Lower leg skin (tissue), 3 donors: ENCODE measurements around the gene TGM5.

ENCODE experiments used
- POLR2A ChIP-seq, 2 donors: fragments of 450-650 bp; IDR thresholded peaks; one replicate each; pipeline ENCODE4 v1.6.1; 2016 to 2017; ENCODE audit warnings: antibody characterized with exemption in 2 of 2, mild to moderate bottlenecking in 1 of 2, moderate library complexity in 1 of 2
- TF ChIP-seq, protein P1 (sequence below), 3 donors: fragments of 450-650 bp; IDR thresholded peaks; one replicate each; pipeline ENCODE4 v1.5.1; 2016; ENCODE audit warnings: antibody characterized with exemption in 3 of 3, mild to moderate bottlenecking in 3 of 3, moderate library complexity in 2 of 3

DNA sequence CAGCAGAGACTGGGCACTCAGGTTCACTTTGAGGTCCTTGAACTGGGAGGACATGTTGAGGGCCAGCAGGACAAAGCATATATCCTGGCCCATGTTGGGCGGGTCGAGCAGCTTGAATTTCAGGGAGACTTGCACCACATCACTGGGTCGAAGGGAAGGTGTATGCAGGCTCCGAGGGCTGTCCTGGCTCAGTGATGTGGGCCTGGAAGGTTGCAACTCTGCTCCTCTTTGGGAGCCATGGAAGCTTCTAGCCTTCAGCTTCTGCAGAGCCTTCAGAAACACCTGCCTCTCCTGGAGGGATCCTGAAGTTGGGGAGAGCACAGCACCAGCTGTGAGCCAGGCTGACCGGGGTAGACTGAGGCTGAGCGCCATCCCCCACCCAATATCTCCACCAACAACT lies 31.2 kb downstream of the TGM5 start:
- TF ChIP-seq, protein P1, sequence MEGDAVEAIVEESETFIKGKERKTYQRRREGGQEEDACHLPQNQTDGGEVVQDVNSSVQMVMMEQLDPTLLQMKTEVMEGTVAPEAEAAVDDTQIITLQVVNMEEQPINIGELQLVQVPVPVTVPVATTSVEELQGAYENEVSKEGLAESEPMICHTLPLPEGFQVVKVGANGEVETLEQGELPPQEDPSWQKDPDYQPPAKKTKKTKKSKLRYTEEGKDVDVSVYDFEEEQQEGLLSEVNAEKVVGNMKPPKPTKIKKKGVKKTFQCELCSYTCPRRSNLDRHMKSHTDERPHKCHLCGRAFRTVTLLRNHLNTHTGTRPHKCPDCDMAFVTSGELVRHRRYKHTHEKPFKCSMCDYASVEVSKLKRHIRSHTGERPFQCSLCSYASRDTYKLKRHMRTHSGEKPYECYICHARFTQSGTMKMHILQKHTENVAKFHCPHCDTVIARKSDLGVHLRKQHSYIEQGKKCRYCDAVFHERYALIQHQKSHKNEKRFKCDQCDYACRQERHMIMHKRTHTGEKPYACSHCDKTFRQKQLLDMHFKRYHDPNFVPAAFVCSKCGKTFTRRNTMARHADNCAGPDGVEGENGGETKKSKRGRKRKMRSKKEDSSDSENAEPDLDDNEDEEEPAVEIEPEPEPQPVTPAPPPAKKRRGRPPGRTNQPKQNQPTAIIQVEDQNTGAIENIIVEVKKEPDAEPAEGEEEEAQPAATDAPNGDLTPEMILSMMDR (IDR thresholded peaks at IDR 0.05), result no peak
- no peak for TF ChIP-seq POLR2A (IDR thresholded peaks at IDR 0.05)
